Measurements from ENCODE around the gene GALNT17.

The GALNT17 gene

DNA sequence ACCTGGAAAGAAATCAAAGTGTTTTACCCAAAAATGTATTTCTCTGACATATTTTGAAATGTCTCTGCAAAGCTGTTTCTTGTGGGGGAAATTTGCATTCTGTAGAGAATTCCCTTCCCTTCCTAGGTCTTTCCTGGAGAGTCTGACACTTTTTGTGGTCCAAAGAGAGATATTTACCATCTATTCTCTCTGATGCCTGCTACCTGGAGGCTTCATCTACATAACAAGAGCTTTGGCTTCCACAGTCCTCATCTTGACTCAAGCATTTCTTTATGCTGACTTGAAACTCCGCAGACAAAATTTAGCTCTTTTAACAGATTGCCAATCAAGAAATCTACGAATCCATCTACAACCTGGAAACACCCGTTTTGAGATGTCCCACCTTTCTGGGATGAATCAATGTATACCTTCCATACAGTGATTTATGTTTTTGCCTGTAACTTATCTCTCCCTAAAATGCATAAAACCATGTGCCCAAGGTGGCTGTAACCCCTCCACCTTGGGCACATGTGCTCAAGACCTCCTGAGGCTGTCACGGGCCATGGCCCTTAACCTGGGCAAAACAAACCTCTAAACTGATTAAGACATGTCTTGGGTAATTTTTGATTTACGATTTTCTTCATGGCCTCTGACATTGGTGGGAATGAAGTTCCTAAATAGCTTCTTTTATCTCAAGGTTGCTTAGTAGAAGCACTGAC, 334.7 kb downstream of the GALNT17 start:
- no peak for DNase-seq

DNA sequence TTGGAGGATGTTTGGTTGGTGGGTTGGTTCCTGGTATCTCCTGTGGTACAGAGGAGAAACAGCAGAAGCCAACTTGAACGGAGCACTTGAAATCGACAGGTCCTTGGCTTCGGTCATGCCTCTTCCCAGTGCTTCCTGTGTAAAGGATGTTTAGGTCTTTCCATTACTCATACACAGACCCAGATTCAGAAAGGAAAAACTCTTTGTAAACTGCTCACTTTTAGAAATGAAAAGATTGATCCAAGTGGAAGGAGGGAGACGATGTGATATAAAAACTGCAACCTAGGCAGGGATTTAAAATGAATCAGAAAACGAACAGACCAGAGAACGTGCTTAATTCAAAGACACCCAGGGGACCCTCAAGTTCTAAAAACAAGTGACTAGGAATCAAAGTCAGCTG, 338.4 kb downstream of the GALNT17 start:
- DNase-seq, result no peak

DNA sequence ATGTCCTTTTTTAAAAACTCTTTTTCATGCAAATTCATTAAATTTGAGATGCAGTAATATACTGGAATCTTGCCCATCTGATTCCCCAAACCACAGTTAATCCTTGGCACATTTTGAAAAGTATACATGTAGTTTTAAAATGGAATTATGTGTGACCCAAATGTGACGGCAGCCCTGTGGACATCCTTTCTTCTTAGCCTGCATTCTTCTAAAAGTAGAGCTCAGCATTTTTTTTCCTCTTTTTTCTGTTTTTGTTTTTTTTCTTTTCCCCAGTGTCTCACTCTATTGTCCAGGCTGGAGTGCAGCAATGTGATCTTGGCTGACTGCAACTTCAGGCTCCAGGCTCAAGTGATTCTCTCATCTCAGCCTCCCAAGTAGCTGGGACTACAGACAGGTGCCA, 338.9 kb downstream of the GALNT17 start:
- DNase-seq, result no peak

DNA sequence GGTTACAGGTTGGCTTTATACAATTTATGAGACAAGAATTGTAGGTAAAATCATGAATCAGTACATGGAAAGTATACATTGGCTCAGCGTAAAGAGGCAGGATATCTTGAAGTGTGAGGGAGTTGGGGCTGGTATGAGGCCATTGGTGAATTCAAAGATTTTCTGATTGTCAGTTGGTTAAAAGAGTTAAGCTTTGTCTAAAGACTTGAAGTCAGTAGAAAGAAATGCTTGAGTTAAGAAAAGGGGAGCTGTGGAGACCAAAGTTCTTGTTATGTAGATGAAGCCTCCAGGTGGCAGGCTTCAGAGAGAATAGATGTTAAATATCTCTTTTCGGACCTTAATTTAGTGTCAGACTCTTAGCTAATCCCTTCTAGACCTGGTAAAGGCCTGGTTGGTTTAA, 341.0 kb downstream of the GALNT17 start:
- no peak for DNase-seq

DNA sequence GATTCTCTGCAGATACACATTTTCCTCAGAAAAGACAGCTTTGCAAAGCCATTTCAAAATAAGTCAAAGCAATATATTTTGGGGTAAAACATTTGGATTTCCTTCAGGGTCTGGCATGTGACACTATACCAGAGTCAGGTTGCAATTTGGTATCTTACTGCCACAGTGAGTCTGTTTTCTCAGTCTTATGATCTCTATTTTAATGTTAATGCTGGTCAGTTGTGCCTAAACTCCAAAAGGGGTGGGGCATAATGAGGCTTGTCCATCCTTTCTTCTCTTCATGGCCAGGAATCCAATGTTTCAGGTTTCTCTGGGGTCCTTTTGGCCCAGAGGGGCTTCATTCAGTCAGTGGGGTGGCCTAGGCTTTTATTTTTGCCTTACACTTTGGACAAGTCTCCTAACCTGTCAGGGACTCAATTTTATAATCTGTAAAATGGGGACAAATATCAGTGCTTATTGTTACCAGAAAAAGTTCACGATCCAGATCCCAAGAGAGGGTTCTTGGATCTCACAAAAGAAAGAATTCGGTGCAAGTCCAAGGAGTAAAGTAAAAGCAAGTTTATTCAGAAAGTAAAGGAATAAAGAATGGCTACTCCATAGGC, 341.5 kb downstream of the GALNT17 start:
- no peak for DNase-seq

DNA sequence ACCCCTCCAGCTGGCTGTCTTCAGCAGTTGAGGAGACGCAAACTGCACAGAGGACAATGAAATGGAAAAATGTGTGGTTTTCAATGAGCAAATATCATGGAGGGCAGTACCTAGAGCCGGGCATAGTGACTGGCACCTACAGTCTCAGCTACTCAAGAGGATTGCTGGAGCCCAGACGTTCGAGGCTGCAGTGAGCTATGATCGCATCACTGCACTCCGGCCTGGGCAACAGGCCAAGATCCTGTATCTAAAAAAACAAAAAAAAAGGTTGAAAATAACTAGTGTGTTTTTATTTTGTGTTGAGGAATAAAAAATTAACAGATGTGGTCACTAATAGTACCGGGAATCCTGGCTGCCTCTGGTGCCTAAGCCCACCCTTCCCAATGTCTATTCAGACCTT, 345.5 kb downstream of the GALNT17 start:
- no peak for DNase-seq

DNA sequence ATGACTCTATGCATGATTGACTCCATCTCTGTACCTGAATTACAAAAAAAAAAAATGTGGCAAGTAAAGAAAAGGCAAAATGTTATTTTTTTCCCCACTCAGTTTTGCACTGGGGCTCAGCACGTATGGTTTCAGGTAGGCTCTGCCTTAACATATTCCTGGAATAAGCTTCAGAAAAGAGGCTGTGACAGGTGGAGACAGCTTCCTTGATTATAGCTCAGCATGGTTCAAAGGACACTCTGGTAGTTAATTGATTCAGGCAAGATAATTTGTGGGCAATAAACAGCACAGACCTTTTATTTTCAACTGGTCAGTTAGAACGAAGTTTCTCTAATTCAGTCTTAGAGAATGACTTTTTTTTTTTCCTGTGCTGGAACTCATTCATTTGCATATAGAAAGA, 347.3 kb downstream of the GALNT17 start:
- DNase-seq, result no peak

DNA sequence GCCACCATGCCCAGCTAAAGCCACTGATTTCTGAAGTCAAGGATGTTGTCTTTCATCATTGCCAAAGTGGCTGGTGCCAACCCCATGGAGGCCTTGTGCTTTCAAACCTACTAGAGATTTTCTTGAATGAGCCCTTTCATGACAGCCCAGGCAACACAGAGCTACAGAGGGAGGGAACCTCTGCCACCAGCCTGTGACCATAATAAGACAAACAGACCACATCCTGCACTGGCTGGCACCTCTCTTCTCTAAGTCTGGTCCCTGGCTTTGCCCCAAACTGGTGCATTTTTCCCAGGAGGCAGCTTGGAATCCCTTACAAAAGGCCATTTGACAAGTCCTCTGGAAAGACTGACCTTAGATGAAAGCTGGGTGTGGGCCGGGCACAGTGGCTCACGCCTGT, 348.8 kb downstream of the GALNT17 start:
- no peak for DNase-seq

DNA sequence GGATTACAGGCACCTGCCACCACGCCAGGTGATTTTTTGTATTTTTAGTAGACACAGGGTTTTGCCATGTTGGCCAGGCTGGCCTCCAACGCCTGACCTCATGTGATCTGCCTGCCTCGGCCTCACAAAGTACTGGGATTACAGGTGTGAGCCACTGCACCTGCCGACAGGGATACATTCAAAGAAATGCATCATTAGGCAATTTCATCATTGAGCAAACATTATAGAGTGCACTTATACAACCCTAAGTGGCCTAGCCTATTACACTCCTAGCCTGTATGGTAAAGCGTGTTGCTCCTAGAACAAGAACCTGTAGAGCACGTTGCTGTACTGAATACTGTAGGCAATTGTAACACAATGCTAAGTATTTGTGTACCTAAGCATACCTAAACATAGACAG, 350.3 kb downstream of the GALNT17 start:
- no peak for DNase-seq

DNA sequence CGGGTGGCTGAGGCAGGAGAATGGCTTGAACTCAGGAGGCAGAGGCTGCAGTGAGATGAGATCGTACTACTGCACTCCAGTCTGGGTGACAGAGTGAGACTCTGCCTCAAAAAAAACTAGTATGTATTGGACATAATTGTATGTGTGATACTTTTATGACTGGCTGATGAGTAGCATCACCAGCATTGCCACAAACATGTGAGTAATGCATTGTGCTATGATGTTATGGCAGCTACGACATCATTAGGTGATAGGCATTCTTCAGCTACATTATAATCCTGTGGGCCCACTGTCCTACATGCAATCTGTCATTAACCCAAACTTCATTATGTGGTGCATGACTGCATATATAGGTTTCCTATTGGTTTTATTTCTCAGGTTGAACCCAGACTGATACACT, 352.4 kb downstream of the GALNT17 start:
- no peak for DNase-seq

DNA sequence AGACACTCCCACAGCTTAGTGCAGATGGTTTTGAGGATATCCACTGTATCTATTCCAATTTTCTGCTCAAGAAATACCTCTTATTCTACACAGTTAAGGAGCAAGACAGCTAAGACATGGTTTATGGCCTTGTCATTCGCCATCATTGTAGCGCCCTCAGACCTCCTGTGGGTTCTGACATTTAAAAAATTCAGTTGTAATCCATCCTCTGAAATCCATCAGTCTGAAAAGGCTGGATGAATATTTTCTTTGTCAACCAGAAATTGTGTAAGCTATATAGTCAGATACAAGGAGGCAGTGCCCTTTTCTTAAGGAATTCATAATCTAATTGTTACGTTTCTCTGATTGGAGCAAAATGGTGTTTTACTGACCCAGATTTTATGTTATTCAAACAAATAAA, 353.6 kb downstream of the GALNT17 start:
- DNase-seq, result no peak

DNA sequence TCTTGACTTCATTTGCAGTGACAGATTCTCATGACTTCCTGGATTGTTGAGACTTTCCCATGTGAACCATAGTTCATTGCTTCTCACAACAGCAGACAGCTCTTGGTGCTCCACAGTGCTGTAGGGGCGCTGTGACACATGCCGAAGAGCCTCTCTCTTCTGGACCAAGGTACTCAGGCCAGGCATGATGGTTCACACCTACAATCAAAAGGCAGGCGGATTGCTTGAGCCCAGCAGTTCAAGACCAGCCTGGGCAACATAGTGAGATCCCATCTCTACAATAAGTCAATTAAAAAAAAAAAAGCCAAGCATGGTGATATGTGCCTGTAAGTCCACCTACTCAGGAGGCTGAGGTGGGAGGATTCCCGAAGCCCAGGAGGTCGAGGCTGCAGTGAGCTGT, 354.5 kb downstream of the GALNT17 start:
- no peak for DNase-seq

DNA sequence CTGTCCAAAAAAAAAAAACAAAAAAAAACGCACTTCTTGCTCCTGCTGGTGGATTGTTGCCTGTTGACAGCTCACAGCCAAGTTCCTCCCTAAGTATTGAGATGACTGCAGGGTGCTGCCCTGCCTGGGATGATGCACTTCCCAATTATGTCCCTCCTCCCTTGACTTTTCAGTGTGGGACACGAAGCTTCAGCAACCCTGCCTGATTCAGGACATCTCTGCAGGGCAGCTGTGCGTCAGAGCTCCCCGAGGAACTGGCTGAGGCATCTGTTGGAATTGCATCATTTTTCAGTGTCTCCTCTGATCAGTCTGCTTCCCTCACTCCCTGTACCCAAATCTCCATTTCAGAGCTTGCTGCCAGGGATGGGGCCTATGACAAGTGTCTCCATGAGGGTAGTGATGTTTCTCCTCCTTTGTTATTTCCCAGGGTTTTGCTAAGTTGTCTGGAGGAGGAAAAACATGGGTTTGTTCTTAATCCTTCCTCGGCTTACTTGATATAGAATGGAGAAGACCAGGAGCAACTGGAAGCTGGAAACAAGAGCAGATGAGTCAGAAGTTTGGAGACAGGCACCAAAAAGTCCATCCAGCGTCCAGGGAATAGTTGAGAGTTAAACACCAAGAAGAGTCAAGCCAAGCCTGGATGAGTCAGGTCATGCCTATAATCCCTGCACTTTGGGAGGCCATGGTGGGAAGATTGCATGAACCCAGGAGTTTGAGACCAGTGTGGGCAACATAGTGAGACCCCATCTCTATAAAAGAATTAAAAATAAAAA, 355.1 kb downstream of the GALNT17 start:
- DNase-seq, result no peak

DNA sequence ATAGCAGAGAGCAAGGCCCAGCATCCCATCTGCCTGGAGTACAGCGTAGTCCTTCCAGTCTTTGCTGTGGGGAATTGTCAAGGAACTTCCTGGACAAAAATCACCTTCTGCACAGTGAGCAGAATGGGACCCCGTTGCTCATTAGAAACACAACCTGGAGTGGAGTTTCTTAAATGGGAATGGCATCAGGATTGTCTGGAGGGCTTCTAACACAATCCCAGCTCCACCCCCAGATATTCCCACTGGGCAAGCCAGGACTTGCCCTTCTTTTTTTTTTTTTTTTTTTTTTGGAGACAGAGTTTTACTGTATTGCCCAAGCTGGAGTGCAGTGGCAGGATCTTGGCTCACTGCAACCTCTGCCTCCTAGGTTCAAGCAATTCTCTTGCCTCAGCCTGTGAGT, 356.4 kb downstream of the GALNT17 start:
- DNase-seq, result no peak

DNA sequence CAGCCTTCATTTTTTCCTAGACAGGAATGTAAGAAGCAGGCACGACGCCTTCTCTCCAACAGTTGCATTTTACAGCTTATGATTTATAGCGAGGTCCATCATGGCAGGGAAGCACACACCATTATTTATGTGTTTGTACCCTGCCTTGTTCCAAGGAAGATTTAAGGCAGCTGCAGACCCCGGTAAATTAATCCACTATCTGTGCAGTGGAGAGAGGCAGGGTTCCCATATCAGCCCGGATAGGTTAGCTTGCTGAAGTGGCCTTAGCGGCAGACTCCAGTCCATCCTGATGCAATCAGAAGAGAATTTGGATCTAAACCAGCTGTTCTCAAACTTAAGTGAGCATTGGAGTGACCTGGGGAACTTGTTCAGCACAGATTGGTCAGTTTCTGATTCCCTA, 359.4 kb downstream of the GALNT17 start:
- no peak for DNase-seq

DNA sequence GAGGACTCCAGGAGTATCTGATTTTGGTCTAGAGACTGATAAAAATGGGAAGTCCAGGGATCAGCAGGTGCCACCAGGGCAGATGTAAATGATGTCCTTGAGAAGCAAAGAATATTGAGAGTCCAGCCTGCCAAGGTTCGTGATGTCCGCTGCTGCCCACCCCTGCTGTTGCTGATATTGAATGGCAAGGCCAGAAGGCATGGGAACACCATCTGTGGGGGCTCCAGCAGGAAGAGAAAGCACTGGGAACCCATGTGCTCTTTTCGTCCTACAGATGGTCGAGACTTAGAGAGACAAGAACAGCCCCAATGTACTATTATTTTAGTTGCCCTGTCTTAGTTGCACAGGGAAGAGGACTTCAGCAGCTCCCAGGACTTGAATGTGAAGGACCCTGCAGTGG, 363.9 kb downstream of the GALNT17 start:
- no peak for DNase-seq

DNA sequence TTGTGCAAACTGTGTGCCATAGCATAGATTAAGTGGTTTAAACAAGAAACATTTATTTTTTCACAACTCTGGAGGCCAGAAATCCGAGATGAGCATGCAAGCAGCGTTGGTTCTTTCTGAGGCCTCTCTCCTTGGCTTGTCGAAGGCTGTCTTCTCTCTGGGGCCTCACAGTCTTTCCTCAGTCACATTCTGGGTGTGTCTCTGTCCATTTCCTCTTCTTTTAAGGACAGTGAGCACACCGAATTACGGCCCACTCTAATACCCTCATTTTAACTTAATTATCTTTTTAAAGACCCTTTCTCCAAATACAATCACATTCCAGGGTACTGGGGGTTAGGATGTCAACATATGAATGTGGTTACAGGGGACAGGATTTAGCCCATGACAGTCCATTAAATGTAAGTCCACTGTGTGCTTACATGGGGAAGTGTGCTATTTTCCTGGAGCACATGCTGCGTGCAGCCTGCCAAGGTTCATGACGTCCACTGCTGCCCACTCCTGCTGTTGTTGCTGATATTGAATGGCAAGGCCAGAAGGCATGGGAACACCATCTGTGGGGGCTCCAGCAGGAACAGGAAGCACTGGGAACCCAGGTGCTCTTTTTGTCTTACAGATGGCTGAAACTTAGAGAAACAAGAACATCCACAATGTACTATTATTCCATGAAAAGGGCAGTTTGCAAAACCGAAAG, 365.5 kb downstream of the GALNT17 start:
- no peak for DNase-seq

DNA sequence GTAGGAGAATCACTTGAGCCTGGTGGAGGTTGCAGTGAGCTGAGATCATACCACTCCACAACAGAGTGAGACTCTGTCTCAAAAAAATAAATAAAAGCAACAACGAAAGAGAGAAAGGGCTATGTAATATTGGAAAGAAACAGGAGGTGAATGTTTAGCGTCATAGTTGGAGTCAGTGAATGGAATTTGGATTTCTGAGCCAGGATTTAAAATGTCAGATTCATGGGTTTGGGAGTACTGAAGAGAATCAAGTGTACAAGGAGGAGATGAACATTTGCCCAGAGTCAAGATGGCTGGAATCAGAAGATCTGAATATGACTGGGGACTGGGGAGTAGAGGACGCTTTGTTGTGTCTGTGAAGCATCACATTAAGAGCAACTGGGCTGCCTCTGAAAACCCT, 366.4 kb downstream of the GALNT17 start:
- DNase-seq, result no peak

DNA sequence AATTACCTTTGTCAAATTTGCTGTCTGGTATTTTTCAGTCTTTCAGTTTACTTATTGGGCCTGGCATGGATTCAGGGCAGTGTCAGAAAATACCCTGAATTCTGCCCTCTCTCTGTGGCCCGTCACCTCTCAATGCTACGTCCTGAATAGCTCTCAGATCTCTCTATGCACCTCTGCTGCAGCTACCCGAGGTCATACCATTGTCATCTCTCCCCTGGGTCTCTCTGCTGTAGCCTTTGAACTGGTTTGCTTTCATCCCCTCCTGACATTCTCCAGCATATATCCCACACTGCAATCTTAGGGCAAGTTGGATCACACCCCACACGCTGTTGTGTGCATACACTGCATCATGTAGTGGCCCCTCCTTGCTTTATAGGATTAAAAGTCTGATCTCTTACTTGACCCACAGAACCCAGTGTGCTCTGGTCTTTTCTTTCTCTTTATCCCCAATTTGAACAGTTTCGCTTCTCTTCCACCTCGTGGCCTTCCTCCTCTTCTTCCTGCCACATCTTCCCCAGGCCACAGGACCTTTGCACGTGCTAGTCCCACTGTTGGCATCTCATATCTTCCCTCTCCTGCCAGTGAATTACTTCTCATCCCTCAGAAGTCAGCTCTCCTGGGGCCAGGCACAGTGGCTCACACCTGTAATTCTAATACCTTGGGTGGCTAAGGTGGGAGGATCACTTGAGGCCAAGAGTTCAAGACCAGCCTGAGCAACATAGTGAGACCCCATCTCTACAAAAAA, 372.9 kb downstream of the GALNT17 start:
- DNase-seq, result no peak

DNA sequence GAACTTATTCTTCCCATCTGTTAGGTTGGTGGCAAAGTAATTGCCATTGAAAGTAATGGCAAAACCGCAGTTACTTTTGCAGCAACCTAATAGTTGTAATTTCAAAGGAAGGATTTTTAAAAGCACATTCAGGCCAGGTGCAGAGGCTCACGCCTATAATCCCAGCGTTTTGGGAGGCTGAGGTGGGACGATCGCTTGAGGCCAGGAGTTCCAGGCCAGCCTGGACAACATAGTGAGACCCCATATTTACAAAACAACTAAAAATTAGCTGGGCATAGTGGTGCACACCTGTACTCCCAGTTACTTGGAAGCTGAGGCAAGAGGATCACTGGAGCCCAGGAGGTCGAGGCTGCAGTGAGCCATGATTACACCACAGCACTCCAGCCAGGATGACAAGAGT, 374.9 kb downstream of the GALNT17 start:
- DNase-seq, result no peak

DNA sequence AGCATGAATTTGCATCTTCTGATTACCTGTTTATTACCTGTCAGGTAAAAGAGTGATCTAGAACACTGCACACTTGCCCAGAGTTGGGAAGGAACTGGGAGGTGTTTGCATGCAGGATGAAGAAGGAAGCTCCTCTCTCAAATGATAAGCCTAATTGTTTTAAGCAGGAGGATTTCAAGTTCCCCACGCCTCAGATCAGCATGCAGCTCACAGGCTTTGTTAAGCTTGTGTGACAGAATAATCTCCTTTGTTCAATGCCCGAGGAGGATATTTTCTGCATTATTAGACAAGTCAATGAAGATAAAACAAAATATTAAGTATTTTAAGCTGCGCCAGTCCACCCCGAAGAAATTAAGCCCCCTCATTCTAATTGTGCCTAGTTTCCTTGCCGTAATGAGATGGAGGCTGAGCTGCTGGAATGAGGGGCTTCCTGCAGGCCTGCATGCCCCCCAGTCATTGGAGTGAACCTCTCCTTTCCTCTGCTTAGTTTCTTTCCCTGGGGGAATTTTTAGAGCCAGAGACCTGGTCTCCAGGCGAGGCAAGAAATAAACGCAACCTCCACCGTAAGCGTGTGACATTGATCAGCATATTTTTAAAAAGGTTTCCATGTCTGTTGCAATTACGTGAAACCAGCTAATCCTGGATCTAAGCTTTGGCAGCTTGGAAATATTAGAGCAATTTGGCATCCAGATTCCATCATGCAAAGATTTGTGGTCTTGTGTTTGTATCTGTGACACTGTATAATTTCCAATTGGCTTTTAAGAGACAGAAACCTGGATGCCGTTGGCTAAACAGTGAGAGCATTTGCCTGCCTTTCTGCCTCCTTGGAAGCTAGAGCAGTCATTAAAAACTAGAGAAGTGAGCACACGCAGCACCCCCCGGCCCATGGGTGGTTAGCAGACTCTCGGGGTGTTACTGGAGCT, 376.0 kb downstream of the GALNT17 start:
- DNase-seq, result no peak

DNA sequence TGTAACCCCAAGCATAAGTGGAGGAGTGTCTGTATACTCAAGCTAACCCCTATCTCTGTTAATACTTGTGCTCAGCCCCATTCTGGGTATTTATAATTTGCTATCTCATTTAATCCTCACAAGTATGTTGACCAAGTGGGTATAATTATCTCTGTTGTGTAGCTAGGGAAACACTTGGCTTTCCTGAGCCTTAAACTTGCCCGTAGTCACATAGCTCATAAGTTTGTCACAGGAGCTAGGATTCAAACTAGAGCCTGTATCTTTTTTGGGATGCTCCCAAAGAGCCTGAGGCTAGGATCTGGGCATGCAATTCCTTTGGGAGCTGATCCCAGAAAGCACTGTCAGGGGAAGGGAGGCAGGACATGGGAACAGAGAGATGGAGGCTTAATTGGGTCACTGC, 377.4 kb downstream of the GALNT17 start:
- no peak for DNase-seq

Data from kidney glomerular epithelial cell (primary cell).